NCI-H2171 (cell line): ENCODE data around the gene NECAB3.
"Not testable (repeated sequence)": the region's sequence is repeated elsewhere in the genome, so short reads cannot be mapped to it uniquely, and the experiment has no call there.

Experiments used
- DNase-seq: peaks from one replicate; lab custom pipeline; 2025; lab: John Stamatoyannopoulos, UW

NECAB3 gene

GRCh38 chr20:33674294-33675135 lies at the start of gene NECAB3:
TSS of gene NECAB3 (minus strand) at chr20:33674428. CDS start at chr20:33674352, 76 bp downstream.
- peak; percentile 69 for DNase-seq

- no peak for DNase-seq
These were observed 47.3 kb upstream of the NECAB3 start for GRCh38 chr20:33721391-33722140.

- peak; percentile 99 for DNase-seq
These were observed 45.9 kb upstream of the NECAB3 start, which contains the start of gene PXMP4 for GRCh38 chr20:33719989-33720709. TSS of gene PXMP4 (minus strand) at chr20:33720310. CDS start at chr20:33720207, 103 bp downstream.

GRCh38 chr20:33719277-33719988 lies 45.2 kb upstream of the NECAB3 start:
- DNase-seq: no peak

- DNase-seq: no peak
These were observed 42.3 kb upstream of the NECAB3 start for GRCh38 chr20:33716498-33716897.

- DNase-seq: no peak
These were observed 39.7 kb upstream of the NECAB3 start for GRCh38 chr20:33713865-33714367.

GRCh38 chr20:33711446-33711738 lies 37.2 kb upstream of the NECAB3 start:
- no peak for DNase-seq

- no peak for DNase-seq
These were observed 36.6 kb upstream of the NECAB3 start for GRCh38 chr20:33710681-33711445.

GRCh38 chr20:33709905-33710541 lies 35.8 kb upstream of the NECAB3 start:
- no peak for DNase-seq

GRCh38 chr20:33709398-33709797 lies 35.2 kb upstream of the NECAB3 start:
- no peak for DNase-seq

GRCh38 chr20:33707668-33708067 lies 33.4 kb upstream of the NECAB3 start:
- no peak for DNase-seq

- no peak for DNase-seq
These were observed 30.1 kb upstream of the NECAB3 start for GRCh38 chr20:33704197-33704924.

GRCh38 chr20:33703498-33704137 lies 29.4 kb upstream of the NECAB3 start:
- DNase-seq: no peak

GRCh38 chr20:33702861-33703260 lies 28.6 kb upstream of the NECAB3 start:
- DNase-seq: peak; percentile 98

GRCh38 chr20:33701629-33702450 lies 27.6 kb upstream of the NECAB3 start:
- no peak for DNase-seq

- DNase-seq: not testable (repeated sequence)
These were observed 26.6 kb upstream of the NECAB3 start for GRCh38 chr20:33700696-33701441.

- not testable (repeated sequence) for DNase-seq
These were observed 24.7 kb upstream of the NECAB3 start for GRCh38 chr20:33698966-33699365.

- no peak for DNase-seq
These were observed 22.9 kb upstream of the NECAB3 start for GRCh38 chr20:33697129-33697528.
